ENCODE measurements around the gene DIP2C.
"Not testable (repeated sequence)": the region's sequence is repeated elsewhere in the genome, so short reads cannot be mapped to it uniquely, and the experiment has no call there.

DIP2C gene

DNA sequence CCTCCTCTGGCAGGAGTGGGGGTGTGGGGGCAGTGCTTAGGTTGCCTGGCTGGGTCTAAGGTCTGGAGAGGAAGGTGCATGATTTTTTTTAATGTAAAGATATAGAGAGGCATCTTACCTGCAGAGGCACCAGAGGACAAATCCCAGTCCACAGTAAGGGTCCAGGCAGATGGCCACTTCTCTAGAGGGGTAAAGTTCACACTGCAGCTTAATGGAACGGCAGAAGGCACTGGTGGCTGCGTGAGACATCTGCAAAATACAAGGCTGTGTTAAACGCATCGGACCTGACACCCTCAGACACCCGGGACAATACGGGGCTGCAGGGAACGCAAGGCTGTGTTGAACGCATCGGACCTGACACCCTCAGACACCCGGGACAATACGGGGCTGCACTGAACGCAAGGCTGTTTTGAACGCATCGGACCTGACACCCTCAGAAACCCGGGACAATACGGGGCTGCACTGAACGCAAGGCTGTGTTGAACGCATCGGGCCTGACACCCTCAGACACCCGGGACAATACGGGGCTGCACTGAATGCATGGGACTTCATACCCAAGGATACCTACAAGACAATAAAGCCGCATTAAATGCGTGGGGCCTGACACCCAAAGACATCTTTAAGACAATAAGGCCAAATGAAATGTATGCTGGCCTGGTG lies 348.3 kb downstream of the DIP2C start:
- no peak for DNase-seq

DNA sequence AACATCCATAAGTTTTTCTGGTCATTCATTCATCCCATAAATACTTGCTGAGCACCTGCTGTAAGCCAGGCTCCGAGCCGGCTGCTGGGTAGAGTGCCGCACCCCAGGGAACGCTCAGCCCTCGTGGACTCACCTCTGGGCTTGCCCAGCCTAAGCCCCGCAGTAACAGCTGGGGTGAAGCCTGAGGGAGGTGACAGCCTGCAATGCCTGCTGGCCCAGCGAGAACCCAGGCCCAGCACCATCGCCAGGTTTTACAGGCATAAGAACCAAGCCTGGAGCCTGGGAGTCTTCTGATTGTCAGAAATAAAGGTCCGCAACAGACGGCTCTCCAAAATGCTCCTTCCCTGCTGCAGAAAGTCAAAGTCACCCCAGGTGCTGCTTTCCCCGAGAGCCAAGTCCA lies 348.8 kb downstream of the DIP2C start:
- DNase-seq: no peak

GRCh38 chr10:339038-339391 lies 350.5 kb downstream of the DIP2C start:
- DNase-seq: no peak

GRCh38 chr10:338171-339037 lies 351.1 kb downstream of the DIP2C start:
- no peak for DNase-seq

DNA sequence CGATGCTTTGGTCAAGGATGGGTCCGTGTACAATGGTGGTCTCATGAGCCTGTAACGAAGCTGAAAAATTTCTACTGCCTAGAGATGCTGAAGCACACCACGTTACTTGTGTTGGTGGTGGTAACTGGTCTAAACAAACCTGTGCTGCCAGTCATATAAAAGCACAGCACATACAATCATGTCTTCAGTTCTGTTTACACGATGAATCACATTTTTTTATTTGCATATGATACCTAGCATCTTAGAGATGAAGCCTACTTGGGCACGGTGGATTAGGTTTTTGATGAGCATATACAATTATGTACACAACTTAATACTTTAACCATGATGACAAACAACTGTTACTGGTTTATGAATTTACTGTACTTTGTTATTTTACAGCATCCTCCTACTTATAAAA lies 353.2 kb downstream of the DIP2C start:
- DNase-seq: no peak

DNA sequence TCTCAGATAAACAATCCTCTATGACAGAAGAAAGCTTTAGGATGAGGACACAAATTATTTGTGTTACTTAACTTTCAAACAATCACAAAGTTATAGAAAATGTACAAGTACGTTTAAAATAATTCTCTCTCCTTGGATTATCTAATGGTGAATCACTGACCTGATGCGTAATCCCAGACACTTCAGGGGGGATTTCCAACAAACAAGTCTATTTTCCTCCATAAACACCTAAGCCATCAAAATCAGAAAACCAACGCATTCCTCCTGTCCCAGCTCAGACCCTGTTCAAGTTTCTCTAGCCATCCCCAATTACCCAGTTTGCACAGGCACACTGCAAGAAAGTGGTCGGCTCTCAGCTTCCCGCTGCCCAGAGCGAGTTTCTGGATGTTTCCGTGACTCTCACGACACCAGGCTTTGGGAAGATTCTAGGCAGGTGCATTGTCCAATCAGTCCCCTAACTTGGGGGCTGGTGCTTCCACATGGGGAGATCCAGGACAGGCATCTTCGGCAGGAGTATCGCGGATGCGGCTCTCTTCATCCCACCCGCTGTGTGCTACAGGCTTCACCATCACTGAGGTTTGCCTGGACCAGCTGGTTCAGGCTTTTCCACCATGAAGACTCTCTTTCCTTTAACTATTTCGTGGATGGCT lies 354.2 kb downstream of the DIP2C start:
- DNase-seq: no peak

DNA sequence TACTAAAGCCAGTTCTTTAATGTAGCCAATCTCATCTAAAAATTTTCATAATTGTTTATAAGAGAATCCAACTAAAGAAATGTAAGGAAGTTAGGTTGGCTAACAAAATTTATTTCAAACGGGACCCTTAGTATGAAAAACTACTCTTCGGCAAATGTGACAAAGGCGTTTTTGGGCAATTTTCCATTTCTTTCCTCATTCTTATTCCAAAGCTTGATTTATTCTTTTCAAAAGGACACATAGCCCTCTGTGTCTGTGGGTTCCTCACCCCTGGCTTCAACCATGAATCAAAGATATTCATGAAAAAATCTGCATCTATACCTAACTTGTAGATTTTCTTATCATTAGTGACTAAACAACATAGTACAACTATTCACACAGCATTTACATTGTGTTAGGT lies 358.3 kb downstream of the DIP2C start:
- no peak for DNase-seq

- DNase-seq: no peak
These were observed 359.9 kb downstream of the DIP2C start for GRCh38 chr10:329361-330099.

DNA sequence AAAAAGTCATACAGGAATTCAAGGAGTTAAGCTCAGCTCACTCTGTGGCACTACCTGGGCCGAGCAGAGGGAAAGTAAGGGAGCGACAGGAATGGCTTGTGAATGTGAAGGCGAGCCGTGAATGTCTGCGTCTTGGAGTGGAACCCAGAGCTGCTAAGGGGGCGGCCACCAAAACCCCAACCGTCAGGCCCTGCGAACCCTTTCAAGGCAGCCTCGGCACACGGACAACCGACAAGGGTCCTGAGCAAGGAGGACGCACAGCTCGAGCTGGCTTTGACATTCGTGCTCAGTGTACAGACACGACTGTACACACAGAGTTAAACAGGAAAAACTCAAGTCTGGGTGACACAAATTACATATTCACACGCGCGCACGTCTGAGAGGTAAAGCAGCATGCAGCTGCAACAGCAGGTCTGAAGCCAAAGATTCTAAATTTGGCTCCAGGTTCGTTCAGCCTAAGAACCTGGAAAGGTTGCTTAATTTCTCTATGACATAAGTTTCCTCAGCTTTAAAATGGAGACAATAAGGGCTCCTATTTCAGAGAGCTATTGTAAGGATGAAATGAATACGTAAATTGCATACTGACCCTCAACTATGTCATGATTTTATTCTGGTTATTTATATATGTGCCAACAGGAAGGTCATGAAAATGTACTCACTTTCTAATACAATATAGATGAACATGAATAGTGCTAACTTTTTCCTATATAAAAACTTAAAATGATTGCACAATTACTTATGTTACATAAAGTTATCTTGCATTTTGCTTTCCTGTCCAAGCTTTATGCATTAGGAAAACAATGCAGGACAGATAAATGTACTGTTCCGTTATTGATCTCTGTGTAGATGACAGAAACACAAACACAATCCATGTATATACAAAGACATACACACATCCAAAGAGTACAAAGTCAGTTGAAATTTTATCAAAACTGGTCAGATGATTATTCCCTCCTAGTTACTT lies 361.3 kb downstream of the DIP2C start:
- no peak for DNase-seq

GRCh38 chr10:326894-327635 lies 362.4 kb downstream of the DIP2C start:
- no peak for DNase-seq

DNA sequence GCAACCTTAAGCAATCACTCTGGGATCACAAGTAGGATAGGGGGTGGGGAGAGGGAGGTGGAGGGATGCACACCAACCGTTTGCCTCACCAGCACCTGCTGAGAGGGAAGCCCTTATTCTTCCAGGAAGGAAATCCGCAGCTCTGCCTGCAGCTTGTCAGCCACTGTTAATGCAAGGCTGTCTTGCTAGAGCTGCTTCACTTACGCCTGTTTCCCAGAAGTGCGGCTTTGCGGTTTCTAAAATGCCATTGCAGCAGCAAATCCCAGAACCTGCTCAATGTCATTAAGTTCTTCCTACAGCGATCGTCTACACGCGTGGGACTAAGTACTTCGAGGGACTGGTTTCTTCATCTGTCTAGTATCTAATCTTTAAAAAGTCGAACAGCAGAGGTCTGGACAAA lies 363.1 kb downstream of the DIP2C start:
- DNase-seq: no peak

DNA sequence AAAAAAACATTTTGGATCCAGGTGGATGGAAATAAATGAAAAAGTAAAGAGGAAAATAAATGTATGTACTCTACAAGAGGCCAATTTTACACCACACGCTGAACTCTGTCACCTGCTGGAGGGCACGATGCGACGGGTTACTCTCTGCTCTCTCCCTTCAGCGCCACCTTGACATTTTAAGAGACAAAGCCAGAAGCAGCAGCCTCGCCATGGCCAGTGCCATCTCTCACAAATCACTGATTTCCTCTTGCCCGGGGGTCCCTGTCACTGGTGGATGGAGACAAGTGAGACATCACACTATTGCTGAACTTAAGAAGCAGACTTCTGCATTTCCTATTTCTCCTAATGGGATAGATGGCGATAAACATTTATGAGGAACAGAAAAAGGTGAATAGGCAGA lies 364.2 kb downstream of the DIP2C start:
- no peak for DNase-seq

DNA sequence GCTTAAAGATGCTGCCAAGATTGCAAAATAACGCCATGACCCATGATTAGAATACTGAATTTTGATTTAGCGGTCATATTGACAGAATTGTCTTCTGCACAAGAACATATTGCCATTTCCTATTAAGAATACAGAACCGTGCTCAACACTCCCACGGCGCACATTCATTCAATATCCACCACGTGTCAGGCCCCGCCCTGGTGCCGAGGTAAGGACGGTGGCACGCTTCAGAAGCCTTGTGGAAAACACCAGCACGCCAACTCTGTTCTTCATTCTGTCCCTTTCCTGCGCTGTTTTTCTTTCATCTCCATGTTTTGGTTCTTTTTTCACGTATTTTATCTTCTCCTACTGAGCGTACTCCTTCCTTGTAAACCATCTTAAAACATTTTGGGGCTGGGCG lies 364.9 kb downstream of the DIP2C start:
- DNase-seq: no peak

DNA sequence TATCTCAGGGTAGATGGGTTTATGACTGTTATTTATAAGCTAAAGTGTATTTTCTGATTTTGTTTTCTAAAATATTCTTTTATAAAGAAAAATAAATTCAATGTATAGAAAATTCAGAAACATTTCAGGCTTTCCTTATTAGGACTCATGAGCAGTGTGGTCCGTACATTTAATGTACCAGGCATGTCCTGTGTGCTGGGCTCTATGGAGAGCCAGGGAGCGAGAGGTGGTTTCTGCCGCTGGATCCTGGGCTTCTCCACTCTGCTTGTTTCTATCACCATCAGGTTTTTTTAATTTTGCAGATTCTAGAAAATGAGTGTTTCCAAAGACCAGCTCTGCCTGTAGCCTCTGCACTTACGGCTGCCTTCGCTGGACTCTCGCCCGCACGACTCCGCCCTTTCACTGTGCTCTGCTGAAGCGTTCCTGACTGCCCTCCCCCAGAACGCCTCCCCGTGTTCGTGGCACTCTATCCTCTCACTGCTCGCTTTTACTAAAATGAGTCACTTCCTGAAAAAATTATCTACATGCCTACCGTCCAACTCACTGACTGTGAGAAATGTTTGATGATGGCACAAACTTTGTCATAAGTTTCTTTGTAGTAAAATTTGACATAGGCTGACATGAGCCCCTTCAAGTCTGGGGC lies 365.7 kb downstream of the DIP2C start:
- DNase-seq: no peak

DNA sequence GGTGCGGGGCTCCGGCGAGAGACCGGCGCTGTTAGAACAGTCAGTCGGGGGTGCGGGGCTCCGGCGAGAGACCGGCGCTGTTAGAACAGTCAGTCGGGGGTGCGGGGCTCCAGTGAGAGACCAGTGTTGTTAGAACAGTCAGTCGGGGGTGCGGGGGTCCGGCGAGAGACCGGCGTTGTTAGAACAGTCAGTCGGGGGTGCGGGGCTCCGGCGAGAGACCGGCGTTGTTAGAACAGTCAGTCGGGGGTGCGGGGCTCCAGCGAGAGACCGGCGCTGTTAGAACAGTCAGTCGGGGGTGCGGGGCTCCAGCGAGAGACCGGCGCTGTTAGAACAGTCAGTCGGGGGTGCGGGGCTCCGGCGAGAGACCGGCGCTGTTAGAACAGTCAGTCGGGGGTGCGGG lies 366.4 kb downstream of the DIP2C start:
- not testable (repeated sequence) for DNase-seq

- DNase-seq: no peak
These were observed 368.7 kb downstream of the DIP2C start for GRCh38 chr10:320771-321170.

- no peak for DNase-seq
These were observed 371.5 kb downstream of the DIP2C start for GRCh38 chr10:317926-318325.

DNA sequence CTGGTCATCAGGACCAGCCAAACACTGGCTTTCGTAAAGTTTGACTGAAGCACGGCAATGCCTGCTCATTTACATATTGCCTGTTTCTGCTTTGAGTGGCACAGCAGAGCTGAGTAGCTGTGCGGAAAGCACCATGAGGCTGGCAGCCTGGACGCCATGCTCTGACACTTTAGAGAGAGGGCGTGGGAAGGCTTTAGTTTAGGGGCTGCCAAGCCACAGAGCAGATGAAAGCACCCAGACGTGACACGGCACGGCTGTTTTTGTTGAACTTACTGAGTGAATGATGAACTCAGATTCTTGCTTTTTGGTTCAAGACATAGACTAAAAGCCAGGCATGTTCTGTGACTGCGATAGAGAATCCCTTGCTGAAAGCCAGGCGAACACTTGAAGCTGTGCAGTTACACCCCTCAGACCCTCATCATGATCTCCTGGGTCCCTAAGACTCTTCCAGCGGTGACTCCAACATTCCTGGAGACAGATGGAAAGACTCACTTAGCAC lies 372.1 kb downstream of the DIP2C start:
- DNase-seq: peak; percentile 4

GRCh38 chr10:316390-316789 lies 373.1 kb downstream of the DIP2C start:
- no peak for DNase-seq

DNA sequence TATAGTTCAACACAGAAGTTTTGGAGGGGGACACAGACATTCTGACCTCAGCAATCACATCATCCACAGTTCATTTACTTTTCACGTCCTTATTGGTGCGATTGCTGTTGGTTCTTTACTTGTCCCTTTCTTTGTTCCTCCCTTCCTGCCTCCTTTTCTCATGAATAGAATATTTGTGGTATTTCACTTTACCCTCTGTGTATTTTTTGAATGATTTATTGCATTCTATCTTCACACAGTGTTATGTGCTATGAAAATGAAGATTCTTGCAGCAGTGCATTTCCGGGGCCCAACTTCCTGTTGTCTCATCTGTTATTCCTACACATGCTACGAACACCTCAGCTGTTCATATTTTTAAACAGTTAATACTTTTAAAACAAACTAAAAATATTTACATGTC lies 374.6 kb downstream of the DIP2C start:
- no peak for DNase-seq

DNA sequence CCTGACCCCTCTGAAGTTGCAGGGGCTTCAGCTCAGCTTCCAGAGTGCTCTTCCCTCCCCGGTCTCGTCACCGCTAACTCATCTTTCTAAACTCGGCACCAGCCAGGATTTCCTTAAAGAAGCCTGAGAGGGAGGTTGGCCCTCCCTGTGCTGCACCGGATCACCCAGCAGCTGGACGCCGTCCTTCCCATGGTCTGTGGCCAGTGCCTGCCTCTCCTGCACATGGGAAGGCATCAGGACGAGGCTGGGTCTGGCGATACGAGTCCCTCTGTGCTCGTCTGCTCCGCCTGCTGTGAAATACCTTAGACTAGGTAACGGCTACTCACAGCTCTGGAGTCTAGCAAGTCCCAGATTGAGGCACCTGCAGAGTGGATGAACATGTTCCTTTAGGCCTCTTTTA lies 375.1 kb downstream of the DIP2C start:
- no peak for DNase-seq

Measured in DMS79 treated with DMSO at 0.1 percent for 48 hours (cell line).